NCI-H526 treated with DMSO at 0.1 percent for 48 hours (cell line): ENCODE measurements around the gene AGXT.

Experiments
- DNase-seq: peaks from one replicate; lab custom pipeline; 2025; lab: John Stamatoyannopoulos, UW

The AGXT gene

DNA sequence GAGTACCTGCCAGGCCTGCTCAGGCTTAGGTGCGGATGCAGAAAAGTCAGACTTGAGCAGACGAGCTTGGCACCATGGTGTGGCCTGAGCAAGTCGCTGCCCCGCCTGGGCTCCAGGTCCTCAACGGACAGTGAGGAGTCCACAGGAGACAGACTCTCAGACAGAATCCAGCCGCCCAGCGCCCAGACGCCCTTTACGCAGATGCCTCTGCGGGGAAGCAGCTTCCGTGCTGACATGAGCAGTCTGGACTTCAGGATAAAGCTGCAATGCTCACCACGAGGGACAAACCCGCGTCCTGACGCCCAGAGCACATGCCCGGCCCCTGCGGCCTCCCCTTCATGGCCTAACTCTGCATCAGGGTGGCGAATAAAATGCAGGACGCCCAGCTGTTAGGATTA lies 30.8 kb downstream of the AGXT start:
- DNase-seq, result no peak

DNA sequence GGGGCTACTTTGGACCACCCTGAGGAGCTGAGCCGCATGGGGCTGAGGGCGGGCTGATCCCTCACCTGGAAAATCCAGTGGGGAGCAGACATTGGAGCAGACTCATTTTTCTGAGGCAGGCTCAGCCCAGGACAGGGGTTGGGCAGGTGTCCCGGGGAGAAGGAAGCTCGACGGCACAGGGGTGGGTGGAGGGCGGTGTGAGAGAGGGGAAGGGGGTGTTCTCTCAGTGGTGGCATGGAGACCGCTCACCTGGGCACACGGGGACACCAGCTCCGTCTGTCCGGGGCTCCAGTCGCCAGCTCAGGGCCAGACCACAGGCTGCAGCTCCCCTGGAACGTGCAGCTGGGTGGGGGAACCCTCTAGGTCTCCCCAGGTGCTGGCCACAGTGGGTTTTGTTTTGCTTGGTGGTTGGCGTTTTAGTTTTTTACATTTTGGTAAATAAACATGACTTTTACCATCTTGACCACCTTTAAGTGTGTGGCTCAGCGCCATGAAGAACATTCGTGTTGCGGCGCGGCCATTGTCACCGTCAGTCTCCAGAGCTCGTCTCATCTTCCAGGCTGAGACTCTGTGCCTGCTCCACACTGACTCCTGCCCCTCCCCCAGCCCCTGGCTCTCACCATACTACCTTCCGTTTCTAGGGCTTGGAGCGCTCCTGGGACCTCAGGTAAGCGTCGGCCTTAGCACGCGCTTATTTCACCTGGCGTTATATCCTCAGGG lies 31.7 kb downstream of the AGXT start:
- DNase-seq, result no peak

DNA sequence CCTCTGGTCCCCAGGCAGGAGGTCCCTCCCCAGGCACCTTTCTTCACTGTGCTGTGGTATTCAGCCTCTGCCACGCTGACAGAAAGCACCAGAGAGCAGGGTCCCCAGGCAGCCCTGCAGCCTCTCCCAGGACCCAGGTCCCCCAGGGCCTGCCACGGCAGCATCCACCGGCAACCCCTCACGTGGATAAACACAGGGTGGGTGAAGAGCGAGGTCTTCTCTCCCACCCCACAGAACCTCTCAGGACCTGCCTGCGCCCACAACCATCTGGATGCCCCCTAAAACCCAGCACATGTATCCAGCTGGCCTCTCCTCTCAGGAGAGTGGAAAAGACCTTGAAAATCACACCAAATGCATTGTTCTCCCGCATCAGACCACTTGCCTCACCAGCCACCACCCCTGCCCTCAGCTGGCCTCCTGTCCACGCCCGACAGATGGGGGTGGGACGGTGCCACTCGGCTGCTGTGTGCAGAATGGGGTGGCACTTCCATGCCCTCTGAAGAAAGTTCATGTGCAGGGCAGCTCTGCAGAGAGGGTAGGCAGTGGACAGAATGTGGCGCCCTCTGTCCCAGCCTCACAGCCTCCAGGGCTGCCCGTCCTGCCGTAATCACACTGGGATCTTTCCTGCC lies 33.5 kb downstream of the AGXT start:
- DNase-seq, result no peak

DNA sequence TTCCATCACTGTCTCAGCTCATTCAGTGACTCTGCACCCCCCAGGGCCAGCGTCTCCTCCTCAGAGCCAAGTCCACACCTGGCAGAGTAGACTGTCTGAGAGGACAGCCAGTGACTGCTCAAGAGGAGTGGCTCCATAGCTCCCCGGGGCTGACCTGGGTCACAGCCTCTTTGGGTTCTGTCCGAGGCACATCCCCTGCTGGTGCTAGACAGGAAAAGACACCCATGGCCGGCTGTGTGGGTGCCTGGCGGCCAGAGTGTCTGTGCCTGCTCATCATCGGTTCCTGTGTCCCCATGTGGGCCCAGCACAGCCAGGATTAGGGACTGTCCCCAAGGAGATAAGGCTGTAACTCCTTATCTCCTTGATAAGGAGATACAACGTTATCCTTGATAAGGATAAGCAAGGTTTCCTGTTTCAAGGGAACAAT lies 34.0 kb downstream of the AGXT start:
- DNase-seq, result no peak

DNA sequence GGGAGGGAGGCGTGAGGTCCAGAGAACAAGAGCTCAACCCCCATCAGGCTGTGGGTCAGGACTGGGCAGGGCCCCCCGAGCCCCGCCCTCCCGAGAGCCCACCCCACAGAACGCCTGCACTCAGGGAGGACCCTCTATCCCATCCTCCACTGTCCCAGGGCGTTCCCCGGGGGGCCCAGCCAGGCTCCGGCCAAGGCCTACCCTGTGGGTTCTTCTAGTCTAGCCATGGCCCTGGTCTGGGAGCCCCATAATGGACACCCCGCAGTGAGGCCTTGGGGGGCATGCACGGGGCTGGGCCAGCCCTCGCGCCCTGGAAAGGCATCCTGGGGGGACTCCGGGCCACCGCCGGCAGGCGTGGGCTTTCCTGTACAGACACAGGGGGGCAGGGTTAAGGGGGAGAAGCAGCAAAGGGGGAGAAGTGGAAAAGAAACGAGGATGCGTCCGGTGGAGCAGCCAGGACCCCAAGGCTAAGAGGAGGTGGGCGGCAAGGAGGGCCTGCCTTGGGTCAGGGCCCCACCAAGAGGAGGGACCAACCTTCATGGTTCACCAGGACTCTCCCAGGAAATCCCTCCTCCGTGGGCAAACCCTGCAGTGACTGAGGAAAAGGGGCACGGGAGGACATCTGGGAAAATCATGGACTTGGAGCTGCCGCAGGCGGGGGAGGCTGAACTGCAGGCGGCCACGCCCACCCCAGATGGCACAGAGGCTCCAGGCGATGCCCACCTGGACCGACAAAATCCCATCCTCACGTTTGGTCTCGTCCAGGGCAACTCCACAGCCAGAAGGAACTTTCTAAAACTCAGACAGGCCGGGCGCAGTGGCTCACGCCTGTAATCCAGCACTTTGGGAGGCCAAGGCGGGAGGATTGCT lies 34.8 kb downstream of the AGXT start:
- DNase-seq, result no peak

DNA sequence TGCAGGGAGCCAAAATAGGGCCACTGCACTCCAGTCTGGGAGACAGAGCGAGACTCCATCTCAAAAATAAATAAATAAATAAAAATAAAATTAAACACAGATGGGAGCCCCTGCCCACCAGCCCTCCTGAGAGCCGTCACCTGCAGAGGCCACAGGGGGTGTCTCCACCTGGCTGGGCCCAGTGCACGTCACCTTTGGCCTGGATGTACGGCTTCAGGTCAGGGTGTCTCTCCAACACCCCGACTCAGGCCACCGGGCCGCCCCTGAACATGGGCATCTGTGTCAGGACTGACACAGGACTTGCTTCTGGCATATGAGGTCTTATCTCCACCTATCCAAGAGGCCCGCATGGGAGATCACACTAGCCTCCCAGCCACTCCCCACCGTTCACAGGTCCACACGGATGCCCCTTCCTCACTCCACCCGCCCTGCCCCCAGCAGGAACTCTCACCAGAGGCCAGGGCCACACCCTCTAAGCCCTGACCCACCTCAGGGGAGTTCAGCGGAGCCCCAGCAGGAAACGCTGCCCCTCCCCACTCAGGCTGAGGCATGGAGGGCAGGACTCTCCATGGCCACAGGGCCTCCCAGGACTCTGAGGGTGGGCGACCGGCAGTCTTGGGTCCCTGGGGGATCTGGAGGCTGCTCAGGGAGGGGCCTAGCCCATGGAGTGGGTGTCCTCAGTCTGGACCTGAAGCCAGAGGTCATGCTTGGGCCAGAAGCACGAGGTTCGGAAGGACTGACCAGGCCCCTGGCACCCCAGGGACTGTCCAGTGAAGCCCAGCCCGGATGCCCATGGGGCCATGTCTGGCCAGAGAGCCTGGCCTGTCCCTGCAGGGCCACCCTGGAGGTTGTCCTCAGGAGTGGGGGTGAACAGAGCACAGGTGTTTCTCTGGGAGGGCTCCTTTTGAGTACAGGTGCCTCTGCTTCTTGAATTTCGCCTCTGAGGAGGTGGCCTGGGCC lies 35.9 kb downstream of the AGXT start:
- DNase-seq, result no peak

DNA sequence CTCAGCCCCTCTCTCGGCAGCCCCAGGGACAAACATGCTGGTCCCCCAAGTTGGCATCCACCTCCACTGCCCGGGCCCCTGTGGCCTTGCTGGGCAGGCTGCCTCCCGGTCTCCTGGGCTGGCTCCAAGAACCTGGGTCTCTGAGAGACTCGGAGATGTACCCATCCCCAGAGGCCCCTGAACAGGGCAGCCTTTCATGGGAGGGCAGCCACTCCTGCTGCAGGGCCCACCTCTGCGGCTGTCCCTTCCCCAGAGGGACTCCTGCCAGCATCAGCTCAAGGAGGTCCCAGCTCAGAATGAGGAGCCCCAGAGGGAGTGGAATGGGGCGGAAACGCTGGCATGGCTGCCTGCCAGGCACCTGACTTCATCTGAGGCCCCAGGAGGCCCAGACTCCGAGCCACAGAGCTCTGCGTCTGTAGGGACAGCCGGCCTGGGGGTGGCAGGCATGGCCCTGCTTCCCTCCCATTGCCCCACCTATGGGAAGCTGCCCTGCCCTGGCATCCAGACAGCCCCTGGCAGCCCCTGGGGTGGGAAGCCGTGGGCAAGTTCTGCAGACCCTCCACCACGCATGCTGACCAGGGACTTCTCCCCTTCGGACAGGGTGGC lies 36.7 kb downstream of the AGXT start:
- DNase-seq, result no peak

DNA sequence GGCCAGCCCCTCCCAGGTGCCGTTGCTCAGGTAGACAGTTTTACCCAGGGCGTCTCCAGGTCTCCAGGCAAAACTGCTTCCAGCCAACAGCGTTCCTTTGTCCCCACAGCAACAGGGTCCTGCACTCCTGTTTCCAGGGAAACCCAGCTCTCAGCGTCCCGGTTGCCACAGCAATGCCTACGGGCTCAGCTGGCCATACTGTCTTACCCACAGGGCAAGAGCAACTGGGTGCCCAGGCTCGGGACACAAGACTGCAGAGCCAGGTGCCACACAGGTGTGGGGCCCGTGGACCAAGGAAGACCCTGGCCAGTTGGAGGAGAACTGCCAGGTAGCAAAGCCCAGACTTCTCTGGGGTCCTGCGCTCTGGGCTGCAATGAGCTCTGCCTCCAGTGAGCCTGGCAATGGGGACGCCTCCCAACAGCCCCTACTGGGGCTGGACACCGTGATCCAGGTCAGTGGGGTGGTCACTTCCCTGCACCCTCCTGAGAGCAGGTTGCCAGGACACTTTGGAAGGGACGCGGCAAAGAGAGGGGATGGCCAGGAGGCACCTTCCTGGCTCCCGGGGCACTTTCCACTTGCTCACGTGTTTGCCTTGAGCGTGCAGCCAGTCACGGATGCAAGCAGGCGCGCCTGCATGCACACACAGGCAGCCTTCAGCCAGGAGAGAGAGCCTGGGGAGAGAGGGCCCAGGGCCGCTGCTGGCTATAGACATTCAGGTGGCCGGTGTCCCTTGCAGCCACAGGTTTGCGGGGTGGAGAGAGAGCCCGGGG lies 37.7 kb downstream of the AGXT start, which contains the start of gene CROCC2:
TSS of gene CROCC2 (plus strand) at position 196 of the 770 bp plus-strand sequence. CDS start at position 374, 178 bp downstream.
- DNase-seq, result peak; percentile 15

DNA sequence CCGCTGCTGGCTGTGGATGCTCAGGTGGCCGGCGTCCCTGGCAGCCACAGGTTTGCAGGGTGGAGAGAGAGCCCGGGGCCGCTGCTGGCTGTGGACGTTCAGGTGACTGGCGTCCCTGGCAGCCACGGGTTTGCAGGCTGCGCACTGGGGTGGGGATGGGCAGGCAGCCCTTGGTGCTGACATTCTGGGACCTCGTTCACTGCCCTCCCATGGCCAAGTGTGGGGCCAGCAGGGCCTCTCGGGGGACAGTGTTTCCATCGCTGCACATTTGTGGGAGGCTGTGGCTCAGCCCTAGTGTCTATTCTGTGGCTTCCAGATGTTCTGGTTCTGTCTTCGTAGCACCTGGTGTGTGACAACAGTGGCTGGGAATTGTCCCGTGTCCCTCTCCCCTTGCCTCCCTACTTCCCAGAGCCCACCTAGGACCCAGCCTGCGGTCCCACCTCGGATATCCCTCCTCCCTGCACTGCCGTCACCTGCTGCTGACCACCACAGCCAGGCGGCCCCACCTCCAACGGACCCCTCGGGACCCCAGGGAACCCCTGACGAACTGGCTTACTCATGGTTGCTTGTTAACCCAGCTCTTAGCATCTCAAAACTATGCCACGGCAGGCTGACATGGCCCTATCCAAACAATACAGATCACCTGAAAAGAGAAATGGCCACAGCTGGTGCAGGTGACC lies 38.4 kb downstream of the AGXT start:
- DNase-seq, result no peak

DNA sequence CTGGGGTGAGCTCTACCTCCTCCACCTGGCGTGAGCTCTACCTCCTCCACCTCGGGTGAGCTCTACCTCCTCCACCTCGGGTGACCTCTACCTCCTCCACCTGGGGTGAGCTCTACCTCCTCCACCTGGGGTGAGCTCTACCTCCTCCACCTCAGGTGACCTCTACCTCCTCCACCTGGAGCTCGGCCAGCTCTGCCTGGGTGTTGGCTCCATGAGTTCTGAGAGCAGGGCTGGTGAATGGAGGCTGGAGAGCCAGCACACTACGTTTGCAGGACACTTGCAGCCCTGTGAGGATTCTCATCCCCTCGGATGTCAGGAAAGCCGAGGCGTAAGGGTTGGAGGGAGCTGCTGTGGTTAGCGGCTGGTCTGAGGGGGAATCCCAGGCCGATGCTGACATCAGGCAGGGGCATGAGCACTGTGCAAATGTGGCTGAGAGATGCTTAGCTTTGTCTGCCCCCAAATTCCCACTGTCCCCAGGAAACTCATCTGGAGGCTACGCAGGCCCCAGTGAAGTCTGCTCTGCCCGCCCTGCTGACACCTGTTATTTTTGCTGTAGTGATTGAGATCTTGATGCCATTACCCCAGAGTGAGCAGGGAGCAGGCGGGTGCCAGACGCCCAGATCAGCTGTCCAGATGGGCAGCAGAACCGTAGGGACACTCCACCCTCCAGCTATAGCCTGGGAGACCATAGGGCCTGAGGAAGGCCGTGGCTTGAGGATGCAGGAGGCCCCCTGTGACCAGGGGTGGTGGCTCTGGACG lies 40.8 kb downstream of the AGXT start:
- no peak for DNase-seq

DNA sequence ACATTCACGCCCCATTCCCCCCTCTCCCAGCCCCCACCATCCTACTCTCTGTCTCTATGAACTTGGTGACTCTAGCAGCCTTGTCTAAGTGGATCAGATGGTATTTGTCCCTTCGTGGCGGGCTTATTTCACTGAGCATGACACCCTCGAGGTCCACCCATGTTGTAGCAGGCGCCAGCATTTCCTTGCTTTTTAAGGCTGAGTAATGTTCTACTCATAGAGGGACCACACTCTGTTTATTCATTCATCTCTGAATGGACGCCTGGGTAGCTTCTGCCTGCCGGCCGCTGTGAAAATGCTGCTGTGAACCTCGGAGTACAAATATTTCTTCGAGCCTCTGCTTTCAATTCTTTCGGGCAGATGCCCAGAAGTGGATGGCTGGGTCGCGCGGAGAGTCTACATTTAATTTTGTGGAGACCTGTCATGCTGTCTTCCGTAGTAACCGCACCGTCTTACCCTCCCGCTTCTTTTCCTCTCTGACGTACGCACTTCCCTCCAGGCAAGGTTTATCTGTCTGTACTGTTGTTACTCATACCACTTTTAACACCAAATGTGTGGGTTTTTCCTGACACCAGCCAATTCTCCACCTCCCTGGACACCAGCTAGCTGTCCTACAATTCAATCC lies 43.1 kb downstream of the AGXT start:
- DNase-seq, result no peak

DNA sequence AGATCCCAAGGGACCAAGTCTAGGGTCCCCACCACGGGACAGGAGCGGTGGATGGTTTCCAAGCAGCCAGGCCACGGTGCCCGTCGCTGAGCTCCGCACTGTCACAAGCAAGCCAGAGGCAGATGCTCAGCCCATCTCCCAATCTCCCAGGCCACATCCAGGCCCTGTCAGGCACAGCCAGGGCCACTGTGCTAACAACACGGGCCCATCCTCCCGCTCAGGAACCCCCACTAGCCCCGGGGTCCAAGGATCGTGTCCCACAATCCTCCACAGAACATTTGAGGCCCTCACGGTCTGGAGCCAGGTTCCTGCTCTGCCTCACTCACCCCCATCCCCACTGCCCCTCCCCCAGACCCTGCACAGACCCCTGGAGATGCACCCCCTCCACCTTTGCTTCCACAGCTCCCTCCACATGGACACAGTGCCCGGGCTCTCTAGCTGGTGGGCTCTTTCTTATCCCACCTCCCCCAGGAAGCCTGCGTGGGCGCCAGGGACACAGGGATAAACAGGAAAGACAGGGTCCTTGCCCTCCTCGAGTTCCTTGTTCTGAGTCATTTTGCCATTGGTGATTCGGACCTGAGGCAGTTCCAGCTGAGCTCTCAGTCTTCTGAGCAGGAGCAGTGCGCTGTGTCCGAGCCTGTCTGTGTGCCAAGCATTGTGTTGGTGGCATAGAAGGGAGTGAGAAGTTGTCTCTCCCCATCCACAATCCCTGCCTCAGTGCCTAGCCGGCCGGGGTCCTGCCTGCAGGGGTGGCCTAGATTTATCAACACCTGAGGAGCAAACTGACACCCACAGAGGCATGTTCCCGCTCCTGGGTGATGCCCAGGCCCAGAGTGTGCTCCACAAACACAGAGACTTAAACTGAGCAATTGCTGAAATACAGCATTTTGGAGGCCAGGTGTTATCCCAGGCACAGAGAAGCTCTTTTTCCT lies 44.5 kb downstream of the AGXT start:
- DNase-seq, result no peak

DNA sequence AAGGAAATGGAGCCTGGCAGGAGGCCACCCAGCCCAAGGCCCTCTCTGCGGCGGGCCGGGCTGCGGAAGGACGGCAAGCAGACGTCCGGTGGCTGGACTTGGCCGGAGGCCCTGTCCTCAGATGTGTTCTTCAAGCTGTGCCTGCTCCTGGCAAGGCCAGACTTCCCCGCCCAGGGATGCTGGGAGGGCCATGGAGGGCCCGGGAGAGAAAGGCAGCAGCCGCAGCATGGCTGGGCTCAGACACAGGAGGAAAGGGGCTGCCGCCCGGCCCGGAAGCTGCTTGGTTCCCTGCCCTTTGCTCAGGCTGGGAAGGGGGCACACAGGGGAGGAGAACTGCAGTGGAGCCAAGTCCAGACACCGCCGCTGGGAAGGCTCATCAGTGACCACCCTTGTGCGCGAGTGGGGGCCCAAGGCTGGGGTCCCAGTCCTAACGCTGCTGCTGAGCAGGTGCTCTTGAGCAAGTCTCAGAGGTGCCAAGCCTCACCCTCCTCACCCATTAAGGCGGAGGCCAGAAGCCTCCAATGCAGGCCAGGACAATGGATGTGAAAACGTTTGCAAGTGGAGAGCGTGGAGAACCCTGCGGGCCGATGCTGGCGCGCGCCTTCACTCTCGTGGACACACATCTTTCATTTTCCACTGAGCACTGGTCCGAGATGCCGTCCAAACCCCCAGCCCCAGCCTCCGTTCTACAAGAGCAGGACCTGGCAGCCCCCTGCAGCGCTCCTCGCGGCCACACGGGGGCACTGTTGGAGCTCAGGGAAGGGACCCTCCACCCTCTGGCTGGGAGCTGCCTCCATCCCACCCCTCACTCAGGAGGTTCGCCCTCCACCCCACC lies 45.4 kb downstream of the AGXT start:
- DNase-seq, result no peak

DNA sequence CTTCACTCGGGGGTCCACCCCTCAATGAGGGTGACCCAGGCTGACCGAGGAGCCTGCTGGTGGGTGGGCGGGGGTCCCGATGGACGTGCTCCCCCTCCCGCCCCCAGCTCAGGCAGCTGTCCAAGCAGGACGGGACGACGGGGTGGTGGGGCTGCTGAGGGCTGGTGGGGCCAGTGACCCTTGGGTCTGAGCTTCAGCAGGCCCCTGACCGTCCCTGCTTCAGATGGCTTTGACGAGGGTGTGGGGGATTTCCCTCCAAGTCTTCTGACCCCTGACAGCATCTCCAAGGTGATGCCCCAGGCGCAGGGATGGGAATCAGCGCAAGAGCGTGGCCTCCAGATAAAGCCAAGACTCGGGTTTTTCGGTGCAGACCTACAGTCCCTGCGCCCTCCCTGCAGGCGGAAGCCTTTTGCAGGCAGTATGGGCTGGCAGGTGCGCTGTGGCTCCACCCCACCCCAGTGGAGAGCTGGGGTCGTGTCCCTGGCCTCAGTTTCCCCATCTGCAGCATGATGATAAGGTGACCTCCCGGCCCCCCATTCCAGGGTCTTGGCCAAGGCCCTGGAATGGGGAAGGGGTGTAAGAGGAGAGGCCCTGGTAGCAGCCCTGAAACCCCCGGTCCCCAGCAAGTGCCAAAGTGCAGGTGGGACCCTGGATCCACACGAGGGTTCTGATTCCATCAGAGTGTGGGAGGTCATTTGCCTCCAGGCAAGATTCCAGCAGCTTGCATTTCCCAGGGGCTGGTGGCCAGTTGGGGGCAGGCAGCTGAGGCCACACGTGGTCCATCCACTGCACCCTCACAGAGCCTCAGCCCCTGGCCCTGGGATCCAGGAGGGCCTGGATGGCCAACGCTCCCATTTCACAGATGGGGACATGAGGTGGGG lies 46.3 kb downstream of the AGXT start:
- no peak for DNase-seq

DNA sequence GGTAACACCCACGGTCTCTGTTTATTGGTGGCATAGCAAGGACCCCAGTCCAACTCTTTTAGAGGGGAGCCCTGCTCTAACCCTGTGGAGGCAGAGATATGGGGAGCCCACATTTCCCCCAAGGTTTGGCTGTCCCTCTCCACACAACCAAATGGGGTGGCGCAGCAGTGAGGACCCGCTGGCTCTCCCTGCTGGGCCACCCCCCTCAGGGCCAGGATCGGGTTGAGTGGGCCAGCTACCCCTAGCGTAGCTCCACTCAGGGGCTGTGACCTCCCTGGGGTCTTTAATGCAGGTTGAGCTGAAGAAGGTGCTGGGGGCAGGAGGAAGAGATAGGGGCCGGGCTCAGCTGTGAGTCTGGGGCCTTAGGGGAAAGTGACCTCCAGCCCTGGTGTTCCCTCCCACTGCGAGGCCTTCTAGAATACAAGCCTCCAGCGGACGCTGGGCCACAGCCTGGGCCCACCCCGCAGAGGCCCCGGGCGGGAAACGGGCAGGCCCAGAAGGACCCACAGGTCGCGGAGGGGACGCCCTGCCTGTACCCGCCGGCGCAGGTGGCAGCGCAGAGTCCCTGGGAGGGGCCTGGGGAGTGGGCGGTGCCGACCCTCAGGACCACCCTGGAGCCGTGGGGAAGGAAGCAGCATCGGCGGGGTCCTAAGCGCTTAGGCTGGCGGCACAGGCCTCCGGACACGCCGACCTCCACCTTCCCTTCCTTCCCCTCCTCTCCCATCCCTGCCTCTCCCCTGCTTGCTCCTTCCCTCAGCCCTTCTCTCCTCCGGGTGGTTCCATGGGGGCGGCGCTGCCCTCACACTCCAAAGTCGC lies 47.1 kb downstream of the AGXT start:
- DNase-seq, result no peak
